Cardiac fibroblast (primary cell): ENCODE results near the gene PPFIBP2.

ENCODE experiments used
- DNase-seq, 2 donors: peaks; one replicate each; pipeline versions ENCODE4 v3.0.0 to v3.0.0-alpha.2; 2010; ENCODE audit warnings: low read depth in 2 of 2
- H3K4me3 ChIP-seq, 2 donors: replicated peaks in 1 of 2; 1 replicate in 1 of 2; 2 replicates in 1 of 2; pipeline ENCODE4 v1.5.1; 2011; ENCODE audit warnings: low read depth in 2 of 2, low read length in 2 of 2, mild to moderate bottlenecking in 2 of 2, moderate library complexity in 1 of 2
- TF ChIP-seq, protein P1 (sequence below): IDR thresholded peaks from one replicate; pipeline ENCODE4 v1.5.1; 2011; ENCODE audit warnings: low read depth, mild to moderate bottlenecking, low read length, inconsistent platforms

The PPFIBP2 gene

DNA sequence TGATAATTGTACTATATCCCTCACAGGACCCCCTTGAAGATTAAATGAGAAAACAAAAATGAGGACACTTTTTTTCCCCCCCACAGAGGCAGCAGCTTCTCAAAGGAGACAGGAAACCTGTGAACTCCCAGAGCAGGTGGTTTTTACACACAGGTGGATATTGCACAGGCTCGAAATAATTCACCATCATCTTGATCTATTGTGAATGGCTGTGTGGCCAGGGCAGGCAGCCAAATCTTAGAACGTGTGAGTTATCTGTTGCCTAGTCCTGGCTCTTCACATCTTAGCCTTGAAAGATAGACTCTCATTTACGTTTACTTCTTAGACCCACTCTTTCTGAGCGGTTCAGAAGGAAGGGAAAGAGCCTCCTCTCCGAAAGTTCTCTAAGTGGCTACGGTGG lies 23.5 kb downstream of the PPFIBP2 start:
- no peak for DNase-seq
- H3K4me3 ChIP-seq: no peak overlapping the region
- TF ChIP-seq, protein P1, sequence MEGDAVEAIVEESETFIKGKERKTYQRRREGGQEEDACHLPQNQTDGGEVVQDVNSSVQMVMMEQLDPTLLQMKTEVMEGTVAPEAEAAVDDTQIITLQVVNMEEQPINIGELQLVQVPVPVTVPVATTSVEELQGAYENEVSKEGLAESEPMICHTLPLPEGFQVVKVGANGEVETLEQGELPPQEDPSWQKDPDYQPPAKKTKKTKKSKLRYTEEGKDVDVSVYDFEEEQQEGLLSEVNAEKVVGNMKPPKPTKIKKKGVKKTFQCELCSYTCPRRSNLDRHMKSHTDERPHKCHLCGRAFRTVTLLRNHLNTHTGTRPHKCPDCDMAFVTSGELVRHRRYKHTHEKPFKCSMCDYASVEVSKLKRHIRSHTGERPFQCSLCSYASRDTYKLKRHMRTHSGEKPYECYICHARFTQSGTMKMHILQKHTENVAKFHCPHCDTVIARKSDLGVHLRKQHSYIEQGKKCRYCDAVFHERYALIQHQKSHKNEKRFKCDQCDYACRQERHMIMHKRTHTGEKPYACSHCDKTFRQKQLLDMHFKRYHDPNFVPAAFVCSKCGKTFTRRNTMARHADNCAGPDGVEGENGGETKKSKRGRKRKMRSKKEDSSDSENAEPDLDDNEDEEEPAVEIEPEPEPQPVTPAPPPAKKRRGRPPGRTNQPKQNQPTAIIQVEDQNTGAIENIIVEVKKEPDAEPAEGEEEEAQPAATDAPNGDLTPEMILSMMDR: no peak

DNA sequence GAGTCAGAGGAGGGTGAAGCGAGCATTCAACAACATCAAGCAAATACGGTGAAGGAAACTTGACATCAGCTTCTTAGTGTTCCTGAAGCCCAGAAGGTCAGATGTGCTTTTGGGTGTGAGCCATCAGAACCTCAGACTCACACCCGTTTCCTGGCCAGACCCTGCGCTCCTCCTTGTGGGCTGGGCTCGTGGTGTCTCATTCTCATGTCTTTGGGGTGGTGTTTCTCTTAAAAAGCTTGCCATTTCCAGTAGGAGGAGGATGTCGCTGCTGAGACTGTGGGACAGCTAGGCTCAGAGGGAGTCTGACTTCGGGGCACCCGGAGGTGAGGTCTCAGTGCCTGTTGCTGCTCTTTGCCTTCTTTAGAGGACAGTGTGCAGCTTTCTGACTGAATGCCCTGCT lies 24.2 kb downstream of the PPFIBP2 start:
- H3K4me3 ChIP-seq: no peak overlapping the region
- no peak for DNase-seq
- TF ChIP-seq, protein P1: no peak

DNA sequence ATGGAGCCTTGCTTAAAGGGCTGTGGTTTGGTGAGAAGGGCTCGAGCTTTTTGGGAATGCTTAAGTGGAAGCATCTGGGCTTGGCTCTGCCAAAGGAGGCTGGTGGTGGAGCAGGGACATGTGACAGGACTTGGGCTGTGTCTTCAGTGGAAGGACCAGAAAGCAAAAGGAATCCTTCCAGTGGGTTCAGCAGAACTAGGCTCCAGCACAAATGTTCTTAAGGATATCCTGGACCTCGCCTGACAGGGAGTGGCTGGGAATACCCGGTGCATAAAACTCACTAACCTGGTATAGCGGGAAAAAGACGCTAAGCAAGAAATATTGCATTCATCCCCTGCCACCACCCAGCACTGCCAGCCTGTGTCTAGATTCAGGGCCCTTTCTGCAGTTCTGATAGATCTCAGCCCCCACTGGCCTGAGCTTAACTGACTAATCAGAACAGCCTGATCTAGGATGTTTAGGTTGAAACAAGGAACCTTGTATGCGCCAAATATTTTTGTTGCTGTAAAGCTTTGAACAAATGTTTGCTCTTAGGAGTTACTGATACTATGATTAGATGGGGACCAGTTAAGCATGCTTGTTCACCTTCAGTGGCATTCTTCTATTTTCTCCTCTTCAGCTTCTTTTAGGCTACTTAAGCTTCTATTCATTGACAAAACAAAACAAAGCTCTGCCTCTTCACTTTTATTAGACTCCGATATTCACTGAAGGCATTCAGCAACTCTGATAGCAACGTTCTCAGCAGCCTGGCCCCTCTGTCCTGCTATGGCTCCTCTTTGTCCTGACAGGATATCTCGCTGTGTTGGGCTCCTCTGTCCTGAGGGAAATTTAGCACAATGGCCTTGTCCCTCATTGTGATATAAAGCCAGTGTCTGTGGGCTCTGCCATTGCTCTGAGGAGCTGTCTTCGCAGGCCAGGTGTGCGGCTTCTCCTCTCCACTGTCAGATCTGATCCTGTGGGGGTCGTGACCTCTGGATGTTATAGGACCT lies 25.0 kb downstream of the PPFIBP2 start:
- DNase-seq: no peak
- H3K4me3 ChIP-seq: no peak overlapping the region
- TF ChIP-seq, protein P1: no peak

DNA sequence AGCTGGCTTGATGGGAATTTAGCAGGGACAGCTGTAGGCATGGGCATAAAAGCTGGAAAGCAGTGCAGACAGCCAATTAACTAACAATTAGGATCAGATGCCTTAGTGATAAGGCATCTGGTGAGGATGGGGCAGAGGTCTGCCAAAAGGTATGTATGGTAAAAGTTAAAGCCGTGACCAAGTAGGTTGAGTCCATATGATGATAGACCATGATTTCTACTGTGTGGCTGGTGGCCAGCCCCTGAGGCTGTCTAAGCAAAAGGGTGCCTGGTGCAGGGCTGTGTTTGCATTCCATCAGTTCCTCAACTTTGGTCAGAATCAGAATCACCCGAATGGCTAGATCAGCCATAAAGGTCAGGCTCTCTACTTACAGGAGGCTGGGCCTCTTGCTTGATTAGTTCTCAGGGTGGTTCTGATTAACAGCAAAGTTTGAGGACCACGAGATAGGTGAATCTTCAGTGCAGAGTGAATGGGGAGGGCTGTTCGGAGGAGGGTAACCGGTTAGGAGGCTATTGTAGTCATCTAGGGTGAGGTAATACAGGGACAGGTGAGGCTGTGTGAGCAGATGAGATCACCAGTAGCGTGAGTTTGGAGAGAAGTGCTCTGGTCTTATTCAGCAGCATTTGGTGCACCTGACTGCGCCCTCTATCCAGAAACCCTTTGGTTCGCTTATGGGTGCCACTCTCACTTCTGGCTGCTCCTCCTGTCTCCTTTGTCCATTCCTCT lies 27.2 kb downstream of the PPFIBP2 start:
- TF ChIP-seq, protein P1: no peak
- no peak for DNase-seq

DNA sequence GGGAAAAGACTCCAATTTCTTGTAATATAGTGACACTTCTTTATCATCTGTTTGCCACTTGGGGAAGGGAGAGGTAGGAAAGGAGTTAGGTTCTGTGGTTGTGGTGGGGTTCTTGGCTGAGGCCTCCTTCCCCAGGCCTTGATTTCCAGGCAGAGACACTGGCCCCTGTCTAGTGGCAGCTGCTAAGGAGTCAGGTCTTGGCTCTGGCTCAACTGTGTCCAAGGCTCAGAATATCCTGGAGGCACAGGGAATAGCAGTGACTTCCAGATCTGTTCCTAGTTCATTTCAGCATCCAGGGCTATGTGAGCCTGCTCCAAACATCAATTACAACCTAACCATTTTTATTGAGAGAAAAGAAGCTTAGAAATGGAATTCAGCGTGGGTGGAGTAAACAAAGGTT lies 29.5 kb downstream of the PPFIBP2 start:
- DNase-seq: no peak
- TF ChIP-seq, protein P1: no peak
- no peak overlapping the region for H3K4me3 ChIP-seq

More for the DNA sequence above, 27.2 kb downstream of the PPFIBP2 start:
- H3K4me3 ChIP-seq: no peak overlapping the region

DNA sequence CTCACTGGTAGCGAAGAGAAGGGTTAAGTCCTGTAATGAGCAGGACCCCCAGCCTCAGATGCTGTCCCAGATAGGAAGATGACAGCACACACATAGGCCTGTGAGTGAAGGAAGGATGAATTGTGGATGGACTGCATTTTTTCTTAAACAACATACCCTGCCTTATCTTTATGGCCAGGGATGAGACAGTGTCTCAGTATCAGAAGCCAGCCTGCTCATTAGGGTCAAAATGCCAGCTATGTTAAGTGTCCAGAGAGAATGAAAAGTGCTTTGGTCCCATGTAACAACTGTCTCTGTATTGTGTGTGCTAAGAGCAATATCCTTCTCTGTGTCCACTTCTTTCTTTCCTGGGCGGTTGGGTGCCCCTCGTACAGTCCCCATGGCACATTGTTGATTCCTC lies 30.2 kb downstream of the PPFIBP2 start:
- TF ChIP-seq, protein P1: no peak
- DNase-seq: no peak
- H3K4me3 ChIP-seq: no peak overlapping the region
